Activated CD4-positive, CD25-positive, alpha-beta regulatory T cell treated with anti-CD3 and anti-CD28 coated beads, Interleukin-2, amount 50 U/mL, for 24 hours (primary cell): ENCODE measurements around the gene BLTP2.
A peak's percentile ranks its signal among the peaks of the same experiment; 100 is the strongest.
"Not testable (repeated sequence)": the region's sequence is repeated elsewhere in the genome, so short reads cannot be mapped to it uniquely, and the experiment has no call there.

Experiments
- ATAC-seq, 2 donors: fragments of 150-1000 bp; cut with Tn5 transposase; one replicate each; pipeline ENCODE4 v1.10.0; 2021; ENCODE audit warnings: mild to moderate bottlenecking in 1 of 2, moderate library complexity in 1 of 2

BLTP2 gene

GRCh38 chr17:28645576-28645939, 600 bp upstream of the BLTP2 start:
- ATAC-seq, result no peak

- no peak for ATAC-seq
These were observed 773 bp downstream of the BLTP2 start for GRCh38 chr17:28643983-28644786.

- no peak for ATAC-seq
These were observed 3.4 kb downstream of the BLTP2 start for GRCh38 chr17:28641579-28641978.

- ATAC-seq, result no peak
These were observed 9.5 kb downstream of the BLTP2 start for GRCh38 chr17:28635506-28635905.

GRCh38 chr17:28634206-28634865, 10.6 kb downstream of the BLTP2 start:
- no peak for ATAC-seq

- ATAC-seq, result no peak
These were observed 18.1 kb downstream of the BLTP2 start for GRCh38 chr17:28626818-28627217.

- no peak for ATAC-seq
These were observed 20.8 kb downstream of the BLTP2 start for GRCh38 chr17:28624148-28624547.

- no peak for ATAC-seq
These were observed 21.3 kb downstream of the BLTP2 start for GRCh38 chr17:28623696-28624095.

GRCh38 chr17:28622186-28622585, 22.8 kb downstream of the BLTP2 start:
- ATAC-seq, result no peak

GRCh38 chr17:28620010-28620409, 24.9 kb downstream of the BLTP2 start:
- ATAC-seq, result no peak

GRCh38 chr17:28618464-28618863, 26.5 kb downstream of the BLTP2 start:
- ATAC-seq, result no peak

GRCh38 chr17:28616281-28616680, 28.7 kb downstream of the BLTP2 start:
- ATAC-seq, result no peak

- ATAC-seq, result no peak
These were observed 29.6 kb downstream of the BLTP2 start for GRCh38 chr17:28615260-28615940.

GRCh38 chr17:28613931-28614381, 31.0 kb downstream of the BLTP2 start, which contains the start of gene RSKR:
TSS of gene RSKR (minus strand) at chr17:28614185. CDS start at chr17:28614161, 24 bp downstream.
- ATAC-seq, result no peak

GRCh38 chr17:28612936-28613872, 31.8 kb downstream of the BLTP2 start:
- peak in 1 of 2 donors; percentile 57 for ATAC-seq

- no peak for ATAC-seq
These were observed 32.4 kb downstream of the BLTP2 start for GRCh38 chr17:28612531-28612930.

GRCh38 chr17:28610376-28610775, 34.6 kb downstream of the BLTP2 start:
- ATAC-seq, result no peak

- ATAC-seq, result not testable (repeated sequence)
These were observed 40.9 kb downstream of the BLTP2 start for GRCh38 chr17:28604031-28604430.

GRCh38 chr17:28599311-28600184, 45.4 kb downstream of the BLTP2 start:
- peak; percentile 86 for ATAC-seq

- peak; percentile 90 to 93 for ATAC-seq
These were observed 46.1 kb downstream of the BLTP2 start, which contains the start of gene SPAG5 for GRCh38 chr17:28598799-28599310. TSS of gene SPAG5 (minus strand) at chr17:28599025. CDS start at chr17:28598946, 79 bp downstream.

GRCh38 chr17:28598389-28598788, 46.6 kb downstream of the BLTP2 start:
- no peak for ATAC-seq
